Bronchial epithelial cell (primary cell): ENCODE data around the gene PKLR. TPM values are rescaled to one million over a fixed set of nuclear protein-coding genes. Genes with fewer than 3 reads are reported as not detected.
A peak's percentile ranks its signal among the peaks of the same experiment; 100 is the strongest.

Source experiments
- DNase-seq: peaks from one replicate; pipeline ENCODE4 v3.0.0-alpha.2; 2010; ENCODE audit warnings: low read depth
- FAIRE-seq: peaks from 2 replicates; lab custom pipeline; 2011; peaks lifted over from hg19 to GRCh38; lab: Jason Lieb, UNC
- H3K27me3 ChIP-seq: 2 replicates; pipeline ENCODE4 v1.5.1; 2011; ENCODE audit warnings: low read length; ENCODE audit not compliant: control insufficient read depth, insufficient read depth
- H3K36me3 ChIP-seq: 2 replicates; pipeline ENCODE4 v1.5.1; 2011; ENCODE audit warnings: low read length; ENCODE audit not compliant: control insufficient read depth, insufficient read depth
- H3K4me3 ChIP-seq: 2 replicates; pipeline ENCODE4 v1.5.1; 2011; ENCODE audit warnings: mild to moderate bottlenecking, low read depth, low read length, control low read depth
- total RNA-seq: library from RNA; depleted of rRNA; stranded (reverse); fragments of >200 nt; gene quantifications from 2 replicates; pipeline ENCODE4 v1.2.1, GENCODE V29; 2014
- TF ChIP-seq, protein P1 (sequence below): IDR thresholded peaks from 2 replicates; pipeline ENCODE4 v1.5.1; 2011; ENCODE audit warnings: mild to moderate bottlenecking, moderate library complexity, low read length, control low read depth, inconsistent platforms; ENCODE audit not compliant: insufficient read depth, severe bottlenecking

The PKLR gene
- total RNA-seq, 1 donor from 2014 or later, result not detected

DNA sequence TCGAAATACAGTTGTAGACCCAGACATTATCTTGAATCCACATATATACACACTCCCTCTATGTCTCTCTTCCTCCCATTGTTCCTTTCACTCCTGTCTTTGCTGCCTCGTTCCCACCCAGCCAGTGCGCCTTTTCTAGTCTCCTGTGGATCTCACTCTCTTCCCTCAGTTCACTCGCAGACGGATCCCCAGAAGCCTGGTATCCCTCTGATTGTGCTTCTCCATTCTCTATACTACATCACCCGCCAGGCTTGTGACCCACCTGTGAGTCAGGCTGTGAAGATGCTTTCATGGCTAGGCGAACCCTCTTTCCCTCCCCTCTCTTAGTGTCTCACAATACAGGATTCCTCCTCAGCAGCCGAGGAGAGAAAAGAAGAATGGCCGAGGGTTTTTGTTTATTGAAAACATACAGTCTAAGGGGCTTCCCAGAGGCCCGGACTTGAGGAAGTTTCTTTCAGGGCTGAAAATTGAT, 22.5 kb downstream of the PKLR start:
- FAIRE-seq, result no peak
- Histone ChIP-seq H3K36me3 (no peaks in the 10 kb centered on the region), H3K27me3 (no peaks in the 10 kb centered on the region), H3K4me3 (no peak overlapping the region)
- no peak for DNase-seq
- TF ChIP-seq, protein P1, sequence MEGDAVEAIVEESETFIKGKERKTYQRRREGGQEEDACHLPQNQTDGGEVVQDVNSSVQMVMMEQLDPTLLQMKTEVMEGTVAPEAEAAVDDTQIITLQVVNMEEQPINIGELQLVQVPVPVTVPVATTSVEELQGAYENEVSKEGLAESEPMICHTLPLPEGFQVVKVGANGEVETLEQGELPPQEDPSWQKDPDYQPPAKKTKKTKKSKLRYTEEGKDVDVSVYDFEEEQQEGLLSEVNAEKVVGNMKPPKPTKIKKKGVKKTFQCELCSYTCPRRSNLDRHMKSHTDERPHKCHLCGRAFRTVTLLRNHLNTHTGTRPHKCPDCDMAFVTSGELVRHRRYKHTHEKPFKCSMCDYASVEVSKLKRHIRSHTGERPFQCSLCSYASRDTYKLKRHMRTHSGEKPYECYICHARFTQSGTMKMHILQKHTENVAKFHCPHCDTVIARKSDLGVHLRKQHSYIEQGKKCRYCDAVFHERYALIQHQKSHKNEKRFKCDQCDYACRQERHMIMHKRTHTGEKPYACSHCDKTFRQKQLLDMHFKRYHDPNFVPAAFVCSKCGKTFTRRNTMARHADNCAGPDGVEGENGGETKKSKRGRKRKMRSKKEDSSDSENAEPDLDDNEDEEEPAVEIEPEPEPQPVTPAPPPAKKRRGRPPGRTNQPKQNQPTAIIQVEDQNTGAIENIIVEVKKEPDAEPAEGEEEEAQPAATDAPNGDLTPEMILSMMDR, result no peak

DNA sequence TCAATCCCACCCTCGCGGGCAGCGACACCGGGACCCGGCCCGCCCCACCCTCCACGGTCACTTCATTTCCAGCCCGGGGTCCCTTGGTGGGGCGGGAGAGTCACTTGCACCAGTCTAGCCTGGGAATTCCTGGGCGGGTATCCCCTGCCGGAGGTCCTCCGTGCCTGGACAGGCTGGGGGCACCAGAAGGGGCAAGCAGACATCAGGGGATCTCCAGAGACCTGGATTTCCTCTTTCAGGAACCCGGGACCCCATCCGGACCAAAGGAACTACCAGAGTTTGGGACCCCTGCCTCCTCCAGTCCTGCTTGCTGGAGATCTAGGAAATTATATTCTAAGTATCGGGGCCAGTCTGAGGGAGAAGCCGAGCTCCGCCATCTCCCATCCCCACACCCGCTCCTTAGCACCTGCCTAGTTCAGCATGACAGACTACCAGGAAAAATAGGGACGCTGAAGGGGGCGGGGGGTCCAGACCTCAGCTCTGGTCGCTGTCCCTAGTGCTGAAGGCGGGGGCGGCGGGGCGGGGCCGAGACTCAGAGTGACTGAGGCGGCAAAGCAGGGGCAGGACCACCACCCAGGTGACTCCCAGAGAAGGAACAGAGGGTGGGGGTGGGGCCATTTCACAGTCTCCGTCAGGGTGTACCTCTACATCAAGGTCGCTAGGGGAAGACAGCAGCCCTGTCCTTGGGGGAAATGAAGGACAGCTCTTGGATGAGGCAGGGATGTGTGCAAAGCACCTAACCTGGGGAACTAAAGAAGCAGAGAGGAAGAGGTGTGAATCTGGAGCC, 23.1 kb downstream of the PKLR start:
- no peaks in the 10 kb centered on the region for H3K27me3 ChIP-seq
- FAIRE-seq (no peak), DNase-seq (peak; percentile 32)
- TF ChIP-seq, protein P1, result peak; percentile 48
- H3K4me3 ChIP-seq, result peak overlapping the region; percentile 63
- no peaks in the 10 kb centered on the region for H3K36me3 ChIP-seq

DNA sequence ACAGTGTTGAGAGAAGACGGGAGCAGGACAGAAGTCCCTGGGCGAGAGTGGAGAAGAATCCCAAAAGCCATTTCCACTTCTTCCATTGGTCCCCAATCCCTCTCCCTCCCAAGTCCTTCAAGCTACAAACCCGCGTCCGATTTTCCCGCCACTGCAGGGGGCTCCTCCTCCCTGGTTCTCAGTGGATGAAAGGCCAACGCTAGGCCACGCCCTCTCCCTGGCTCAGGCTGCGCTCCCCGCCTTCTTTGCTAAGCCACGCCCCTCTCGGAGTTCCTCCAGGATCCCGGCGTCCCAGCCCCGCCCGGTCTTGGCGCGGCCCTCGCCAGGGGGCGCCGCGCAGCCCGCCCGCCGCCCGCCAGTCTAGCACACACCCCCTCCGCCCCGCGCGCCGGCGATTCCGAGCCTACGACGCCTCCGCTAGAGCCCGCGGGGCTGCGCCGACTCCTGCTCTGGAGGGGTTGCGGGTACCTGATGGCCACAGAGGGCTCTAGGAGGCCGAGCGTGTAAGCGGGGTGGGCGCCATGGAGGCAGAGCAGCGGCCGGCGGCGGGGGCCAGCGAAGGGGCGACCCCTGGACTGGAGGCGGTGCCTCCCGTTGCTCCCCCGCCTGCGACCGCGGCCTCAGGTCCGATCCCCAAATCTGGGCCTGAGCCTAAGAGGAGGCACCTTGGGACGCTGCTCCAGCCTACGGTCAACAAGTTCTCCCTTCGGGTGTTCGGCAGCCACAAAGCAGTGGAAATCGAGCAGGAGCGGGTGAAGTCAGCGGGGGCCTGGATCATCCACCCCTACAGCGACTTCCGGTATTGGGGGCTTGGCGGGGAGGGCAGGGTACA, 24.0 kb downstream of the PKLR start, which contains the start of gene HCN3:
Gene HCN3 (plus strand): TSS at position 394 of the 832 bp plus-strand sequence. CDS start 128 bp downstream, at position 522.
- peak; percentile 91 for DNase-seq
- Histone ChIP-seq H3K27me3 (no peaks in the 10 kb centered on the region), H3K36me3 (no peaks in the 10 kb centered on the region), H3K4me3 (peak within 1 kb of the TSS; percentile 63)
- no peak for FAIRE-seq
- TF ChIP-seq, protein P1, result peak; percentile 54

DNA sequence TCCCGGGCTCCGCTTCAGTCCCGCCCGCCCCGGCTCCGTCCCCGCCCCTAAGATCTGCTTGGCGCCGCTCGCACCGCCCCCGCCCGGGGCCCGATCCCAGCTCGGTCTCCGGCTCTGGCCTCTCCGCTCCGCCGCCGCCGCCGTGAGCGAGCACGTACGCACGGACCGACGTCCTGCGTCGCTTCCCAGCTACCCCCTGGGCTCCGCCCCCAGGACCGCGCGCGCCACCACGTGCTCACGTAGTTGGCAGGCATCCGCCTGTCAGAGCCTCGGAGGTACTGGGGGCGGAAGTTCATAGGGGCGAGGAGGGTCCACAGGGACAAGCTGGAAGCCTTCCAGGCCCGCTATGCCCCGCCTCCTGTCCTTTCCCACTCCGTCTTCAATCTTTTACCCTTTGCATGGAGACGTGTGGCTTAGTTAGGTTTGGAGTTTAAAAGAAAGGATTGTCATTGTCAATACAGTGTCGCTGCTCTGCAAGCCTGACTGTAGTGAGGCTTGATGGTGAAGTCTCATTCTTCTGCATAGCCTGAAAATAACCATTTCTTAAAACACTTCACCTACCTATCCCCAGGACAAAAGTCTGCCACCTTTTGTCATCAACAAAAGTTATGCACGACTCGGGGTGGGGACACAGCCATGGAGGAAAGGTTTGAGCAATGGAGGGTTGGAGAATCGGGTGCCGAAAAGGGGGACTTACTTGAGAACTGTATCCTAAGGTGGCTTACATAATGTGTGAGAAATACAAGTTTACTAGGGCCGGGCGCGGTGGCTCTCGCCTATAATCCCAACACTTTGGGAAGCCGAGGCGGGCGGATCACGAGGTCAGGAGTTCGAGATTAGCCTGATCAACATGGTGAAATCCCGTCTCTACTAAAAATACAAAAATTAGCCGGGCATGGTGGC, 27.6 kb downstream of the PKLR start, which contains the start of gene CLK2:
Gene CLK2 (minus strand): TSS at position 162 of the 903 bp plus-strand sequence. CDS start 2,527 bp downstream, outside the sequence.
- H3K4me3 ChIP-seq, result peak within 1 kb of the TSS; percentile 74
- TF ChIP-seq, protein P1, result no peak
- DNase-seq (peak; percentile 78), FAIRE-seq (no peak)
- peaks cover 16% of the 10 kb centered on the region for H3K36me3 ChIP-seq
- no peaks in the 10 kb centered on the region for H3K27me3 ChIP-seq
